ENCODE measurements around the gene RCOR3.

RCOR3 gene

GRCh38 chr1:211352465-211352864 lies 93.3 kb downstream of the RCOR3 start:
- Histone ChIP-seq H3K27ac (ENCODE audit: low read length) (peak overlapping the region; percentile 39; the same call in 1 of the 2 replicates), H3K4me2 (ENCODE audit: low read depth, low read length) (peak overlapping the region; percentile 26; the same call in 1 of the 2 replicates), H3K27me3 (replicated peaks; ENCODE audit: insufficient read depth, low read length) (no peaks in the 10 kb centered on the region), H4K20me1 (ENCODE audit: insufficient read depth, low read length) (no peaks in the 10 kb centered on the region), H2AFZ (ENCODE audit: low read length) (0 out of 2 replicates have a peak overlapping the region, but pooled peaks have one; percentile 1), H3K9ac (ENCODE audit: low read length) (no peak overlapping the region), H3F3A (ENCODE audit: insufficient read depth, low read length) (peaks cover 18% of the 10 kb centered on the region), H3K4me3 (ENCODE audit: low read length) (no peak overlapping the region), H3K9me2 (replicated peaks; ENCODE audit: insufficient read depth, low read length) (no peaks in the 10 kb centered on the region), H3K36me3 (replicated peaks; ENCODE audit: insufficient read depth, low read length) (no peaks in the 10 kb centered on the region), H3K9me3 (replicated peaks; ENCODE audit: insufficient read depth, low read length) (no peaks in the 10 kb centered on the region), H3K4me1 (ENCODE audit: low read length) (peaks cover 18% of the 10 kb centered on the region), H3K79me2 (ENCODE audit: low read length) (peaks cover 11% of the 10 kb centered on the region; the same call in 1 of the 2 replicates)
- no peak for DNase-seq
- no peak for TF ChIP-seq EZH2 (optimal IDR thresholded peaks at IDR 0.05; ENCODE audit: low read depth, low read length)
- TF ChIP-seq CTCF (IDR thresholded peaks at IDR 0.05; ENCODE audit: low read length) = no peak
- no peak for TF ChIP-seq EZH2phosphoT487 (IDR thresholded peaks at IDR 0.05; ENCODE audit: low read length)

GRCh38 chr1:211352985-211353515 lies 93.9 kb downstream of the RCOR3 start:
- Histone ChIP-seq H3K4me3 (ENCODE audit: low read length) (0 out of 2 replicates have a peak overlapping the region, but pooled peaks have one; percentile 3), H3K9me2 (replicated peaks; ENCODE audit: insufficient read depth, low read length) (no peaks in the 10 kb centered on the region), H3K79me2 (ENCODE audit: low read length) (peaks cover 11% of the 10 kb centered on the region; the same call in 1 of the 2 replicates), H3K9ac (ENCODE audit: low read length) (no peak overlapping the region), H4K20me1 (ENCODE audit: insufficient read depth, low read length) (no peaks in the 10 kb centered on the region), H3F3A (ENCODE audit: insufficient read depth, low read length) (peaks cover 18% of the 10 kb centered on the region), H3K4me1 (ENCODE audit: low read length) (peaks cover 18% of the 10 kb centered on the region), H3K36me3 (replicated peaks; ENCODE audit: insufficient read depth, low read length) (no peaks in the 10 kb centered on the region), H3K27ac (ENCODE audit: low read length) (peak overlapping the region; percentile 39; the same call in 1 of the 2 replicates), H3K9me3 (replicated peaks; ENCODE audit: insufficient read depth, low read length) (no peaks in the 10 kb centered on the region), H3K4me2 (ENCODE audit: low read depth, low read length) (peak overlapping the region; percentile 26; the same call in 1 of the 2 replicates), H3K27me3 (replicated peaks; ENCODE audit: insufficient read depth, low read length) (no peaks in the 10 kb centered on the region), H2AFZ (ENCODE audit: low read length) (0 out of 2 replicates have a peak overlapping the region, but pooled peaks have one; percentile 1)
- peak; percentile 75 for DNase-seq
- TF ChIP-seq EZH2phosphoT487 (IDR thresholded peaks at IDR 0.05; ENCODE audit: low read length) (no peak), CTCF (IDR thresholded peaks at IDR 0.05; ENCODE audit: low read length) (peak; percentile 93)

- Histone ChIP-seq H3F3A (ENCODE audit: insufficient read depth, low read length) (peaks cover 18% of the 10 kb centered on the region), H3K9me3 (replicated peaks; ENCODE audit: insufficient read depth, low read length) (no peaks in the 10 kb centered on the region), H3K9ac (ENCODE audit: low read length) (no peak overlapping the region), H3K27me3 (replicated peaks; ENCODE audit: insufficient read depth, low read length) (no peaks in the 10 kb centered on the region), H4K20me1 (ENCODE audit: insufficient read depth, low read length) (no peaks in the 10 kb centered on the region), H3K36me3 (replicated peaks; ENCODE audit: insufficient read depth, low read length) (no peaks in the 10 kb centered on the region), H3K4me1 (ENCODE audit: low read length) (peaks cover 18% of the 10 kb centered on the region), H3K27ac (ENCODE audit: low read length) (peak overlapping the region; percentile 39; the same call in 1 of the 2 replicates), H3K9me2 (replicated peaks; ENCODE audit: insufficient read depth, low read length) (no peaks in the 10 kb centered on the region), H3K4me3 (ENCODE audit: low read length) (no peak overlapping the region), H3K4me2 (ENCODE audit: low read depth, low read length) (peak overlapping the region; percentile 26; the same call in 1 of the 2 replicates), H2AFZ (ENCODE audit: low read length) (no peak overlapping the region), H3K79me2 (ENCODE audit: low read length) (peaks cover 11% of the 10 kb centered on the region; the same call in 1 of the 2 replicates)
- no peak for TF ChIP-seq EZH2phosphoT487 (IDR thresholded peaks at IDR 0.05; ENCODE audit: low read length)
- DNase-seq = no peak
Observed at GRCh38 chr1:211353562-211354212, 94.5 kb downstream of the RCOR3 start.

Measured in MM.1S (cell line).